ENCODE data around the gene CATSPERE.

Gene CATSPERE, protein sequence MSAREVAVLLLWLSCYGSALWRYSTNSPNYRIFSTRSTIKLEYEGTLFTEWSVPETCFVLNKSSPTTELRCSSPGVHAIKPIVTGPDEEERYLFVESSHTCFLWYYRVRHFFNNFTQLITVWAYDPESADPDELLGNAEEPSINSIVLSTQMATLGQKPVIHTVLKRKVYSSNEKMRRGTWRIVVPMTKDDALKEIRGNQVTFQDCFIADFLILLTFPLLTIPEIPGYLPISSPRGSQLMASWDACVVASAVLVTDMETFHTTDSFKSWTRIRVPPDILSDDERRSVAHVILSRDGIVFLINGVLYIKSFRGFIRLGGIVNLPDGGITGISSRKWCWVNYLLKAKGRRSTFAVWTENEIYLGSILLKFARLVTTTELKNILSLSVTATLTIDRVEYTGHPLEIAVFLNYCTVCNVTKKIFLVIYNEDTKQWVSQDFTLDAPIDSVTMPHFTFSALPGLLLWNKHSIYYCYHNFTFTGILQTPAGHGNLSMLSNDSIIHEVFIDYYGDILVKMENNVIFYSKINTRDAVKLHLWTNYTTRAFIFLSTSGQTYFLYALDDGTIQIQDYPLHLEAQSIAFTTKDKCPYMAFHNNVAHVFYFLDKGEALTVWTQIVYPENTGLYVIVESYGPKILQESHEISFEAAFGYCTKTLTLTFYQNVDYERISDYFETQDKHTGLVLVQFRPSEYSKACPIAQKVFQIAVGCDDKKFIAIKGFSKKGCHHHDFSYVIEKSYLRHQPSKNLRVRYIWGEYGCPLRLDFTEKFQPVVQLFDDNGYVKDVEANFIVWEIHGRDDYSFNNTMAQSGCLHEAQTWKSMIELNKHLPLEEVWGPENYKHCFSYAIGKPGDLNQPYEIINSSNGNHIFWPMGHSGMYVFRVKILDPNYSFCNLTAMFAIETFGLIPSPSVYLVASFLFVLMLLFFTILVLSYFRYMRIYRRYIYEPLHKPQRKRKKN

DNA sequence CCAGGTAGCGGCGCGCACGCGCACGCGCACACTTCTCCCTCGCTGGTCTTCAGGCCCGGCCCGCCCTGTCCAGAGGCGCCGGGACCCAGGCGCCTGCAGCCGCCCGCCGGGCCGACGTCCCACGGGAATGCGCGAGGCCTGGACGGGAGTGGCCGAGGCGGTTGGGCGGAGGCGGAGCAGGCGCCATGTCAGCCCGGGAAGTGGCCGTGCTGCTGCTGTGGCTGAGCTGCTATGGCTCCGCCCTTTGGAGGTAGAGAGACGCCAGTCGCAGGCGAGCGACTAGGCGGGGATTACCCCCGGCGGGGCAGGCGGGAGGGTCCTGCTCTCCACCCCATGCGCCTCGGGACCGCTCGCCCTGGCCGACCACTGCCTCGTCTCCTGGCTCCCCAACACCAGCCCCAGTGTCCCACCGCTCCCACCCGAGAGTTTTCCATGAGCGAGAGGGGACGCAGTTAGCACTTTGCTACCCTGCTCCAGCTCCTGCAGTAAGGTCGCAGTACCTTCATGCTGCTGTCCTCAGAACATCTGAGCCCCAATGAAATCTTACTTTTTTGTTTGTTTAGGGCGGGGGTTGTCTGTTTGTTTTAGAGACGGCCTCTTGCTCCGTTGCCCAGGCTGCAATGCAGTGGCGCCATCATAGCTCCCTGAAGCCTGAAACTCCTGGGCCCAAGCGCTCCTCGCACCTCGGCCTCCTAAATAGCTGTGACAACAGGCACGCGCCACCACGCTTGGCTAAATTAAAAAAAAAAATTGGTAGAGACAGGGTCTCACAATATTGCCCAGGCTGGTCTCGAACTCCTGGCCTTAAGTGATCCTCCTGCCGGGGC, at the start of gene CATSPERE:
CATSPERE (plus strand) TSS at position 29 of the 827 bp plus-strand sequence; CDS start at position 186, 157 bp downstream.
- peak; percentile 80 for DNase-seq
- Histone ChIP-seq H3K9me2 (replicated peaks; ENCODE audit: insufficient read depth, low read length) (no peaks in the 10 kb centered on the region), H3K4me2 (ENCODE audit: low read depth, low read length) (peak within 1 kb of the TSS; percentile 69), H3K27ac (ENCODE audit: low read length) (peak within 1 kb of the TSS; percentile 34; the same call in 1 of the 2 replicates), H4K20me1 (ENCODE audit: insufficient read depth, low read length) (no peaks in the 10 kb centered on the region), H3K9me3 (replicated peaks; ENCODE audit: insufficient read depth, low read length) (no peaks in the 10 kb centered on the region), H2AFZ (ENCODE audit: low read length) (peak within 1 kb of the TSS; percentile 92), H3F3A (ENCODE audit: insufficient read depth, low read length) (peaks cover 8% of the 10 kb centered on the region), H3K4me3 (ENCODE audit: low read length) (peak within 1 kb of the TSS; percentile 80), H3K9ac (ENCODE audit: low read length) (peak within 1 kb of the TSS; percentile 58; the same call in 1 of the 2 replicates), H3K4me1 (ENCODE audit: low read length) (0 out of 2 replicates have a peak, but pooled peaks cover 5% of the 10 kb centered on the region), H3K27me3 (replicated peaks; ENCODE audit: insufficient read depth, low read length) (no peaks in the 10 kb centered on the region), H3K36me3 (replicated peaks; ENCODE audit: insufficient read depth, low read length) (no peaks in the 10 kb centered on the region), H3K79me2 (ENCODE audit: low read length) (no peaks in the 10 kb centered on the region)
- TF ChIP-seq EZH2phosphoT487 (IDR thresholded peaks at IDR 0.05; ENCODE audit: low read length) (no peak), EZH2 (optimal IDR thresholded peaks at IDR 0.05; ENCODE audit: low read depth, low read length) (no peak)
- TF ChIP-seq, protein P1, sequence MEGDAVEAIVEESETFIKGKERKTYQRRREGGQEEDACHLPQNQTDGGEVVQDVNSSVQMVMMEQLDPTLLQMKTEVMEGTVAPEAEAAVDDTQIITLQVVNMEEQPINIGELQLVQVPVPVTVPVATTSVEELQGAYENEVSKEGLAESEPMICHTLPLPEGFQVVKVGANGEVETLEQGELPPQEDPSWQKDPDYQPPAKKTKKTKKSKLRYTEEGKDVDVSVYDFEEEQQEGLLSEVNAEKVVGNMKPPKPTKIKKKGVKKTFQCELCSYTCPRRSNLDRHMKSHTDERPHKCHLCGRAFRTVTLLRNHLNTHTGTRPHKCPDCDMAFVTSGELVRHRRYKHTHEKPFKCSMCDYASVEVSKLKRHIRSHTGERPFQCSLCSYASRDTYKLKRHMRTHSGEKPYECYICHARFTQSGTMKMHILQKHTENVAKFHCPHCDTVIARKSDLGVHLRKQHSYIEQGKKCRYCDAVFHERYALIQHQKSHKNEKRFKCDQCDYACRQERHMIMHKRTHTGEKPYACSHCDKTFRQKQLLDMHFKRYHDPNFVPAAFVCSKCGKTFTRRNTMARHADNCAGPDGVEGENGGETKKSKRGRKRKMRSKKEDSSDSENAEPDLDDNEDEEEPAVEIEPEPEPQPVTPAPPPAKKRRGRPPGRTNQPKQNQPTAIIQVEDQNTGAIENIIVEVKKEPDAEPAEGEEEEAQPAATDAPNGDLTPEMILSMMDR (IDR thresholded peaks at IDR 0.05; ENCODE audit: low read length) = no peak

DNA sequence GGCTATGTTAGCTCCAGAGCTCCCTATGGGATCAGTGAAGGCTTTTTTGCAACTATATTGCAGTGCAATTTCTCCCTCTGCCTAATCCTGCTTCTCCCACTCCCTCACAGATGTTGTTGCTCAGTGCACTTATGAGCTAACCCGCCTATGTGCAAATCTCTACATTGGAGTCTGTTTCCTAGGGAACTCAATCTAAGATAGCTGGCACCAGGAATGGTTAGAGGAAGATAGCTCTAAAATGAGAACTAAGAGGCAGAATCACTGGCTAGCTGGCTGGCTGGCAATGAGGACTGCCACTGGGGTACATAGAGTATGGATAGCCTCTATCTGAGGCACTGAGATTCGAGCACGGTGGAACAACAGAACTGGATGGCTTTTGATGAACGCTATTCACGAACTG, 48.9 kb upstream of the CATSPERE start:
- Histone ChIP-seq H3K27me3 (replicated peaks; ENCODE audit: insufficient read depth, low read length) (no peaks in the 10 kb centered on the region), H2AFZ (ENCODE audit: low read length) (no peak overlapping the region), H3K4me1 (ENCODE audit: low read length) (peaks cover 29% of the 10 kb centered on the region), H3K79me2 (ENCODE audit: low read length) (no peaks in the 10 kb centered on the region), H3K27ac (ENCODE audit: low read length) (no peak overlapping the region), H3K4me3 (ENCODE audit: low read length) (no peak overlapping the region), H3K9me2 (replicated peaks; ENCODE audit: insufficient read depth, low read length) (no peaks in the 10 kb centered on the region), H3K9me3 (replicated peaks; ENCODE audit: insufficient read depth, low read length) (no peaks in the 10 kb centered on the region), H4K20me1 (ENCODE audit: insufficient read depth, low read length) (no peaks in the 10 kb centered on the region), H3K4me2 (ENCODE audit: low read depth, low read length) (no peak overlapping the region), H3K36me3 (replicated peaks; ENCODE audit: insufficient read depth, low read length) (peaks cover 9% of the 10 kb centered on the region; the same call in 1 of the 2 replicates), H3K9ac (ENCODE audit: low read length) (no peak overlapping the region), H3F3A (ENCODE audit: insufficient read depth, low read length) (peaks cover 28% of the 10 kb centered on the region)
- DNase-seq = no peak
- no peak for TF ChIP-seq EZH2phosphoT487 (IDR thresholded peaks at IDR 0.05; ENCODE audit: low read length)
- TF ChIP-seq EZH2 (optimal IDR thresholded peaks at IDR 0.05; ENCODE audit: low read depth, low read length) = no peak
- TF ChIP-seq, protein P1 (IDR thresholded peaks at IDR 0.05; ENCODE audit: low read length) = no peak

DNA sequence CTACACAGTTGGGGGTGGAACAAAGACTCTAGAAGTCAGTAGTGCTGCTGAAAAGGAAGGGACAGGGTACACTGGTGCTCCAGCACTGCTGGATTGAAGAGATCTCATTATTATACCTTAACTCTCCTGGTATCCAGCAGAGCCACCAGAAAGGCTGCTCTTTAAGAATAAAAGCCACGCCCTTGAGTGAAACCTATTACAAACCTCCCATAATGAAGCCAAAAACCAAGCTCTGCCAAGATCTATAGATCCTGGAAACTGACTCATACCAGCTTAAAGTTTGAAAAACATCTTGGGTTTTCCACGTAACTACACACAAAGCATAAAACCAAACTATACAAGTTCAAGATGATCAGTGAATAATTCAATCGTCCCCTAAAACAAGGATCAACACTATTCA, 47.3 kb upstream of the CATSPERE start:
- H3K4me2 ChIP-seq (ENCODE audit: low read depth, low read length) = no peak overlapping the region
- DNase-seq = no peak
- no peaks in the 10 kb centered on the region for H3K9me3 ChIP-seq (replicated peaks; ENCODE audit: insufficient read depth, low read length)
- H4K20me1 ChIP-seq (ENCODE audit: insufficient read depth, low read length) = no peaks in the 10 kb centered on the region
- H3K36me3 ChIP-seq (replicated peaks; ENCODE audit: insufficient read depth, low read length) = peaks cover 9% of the 10 kb centered on the region; the same call in 1 of the 2 replicates
- H2AFZ ChIP-seq (ENCODE audit: low read length) = no peak overlapping the region
- H3K79me2 ChIP-seq (ENCODE audit: low read length) = no peaks in the 10 kb centered on the region
- no peak overlapping the region for H3K4me3 ChIP-seq (ENCODE audit: low read length)
- no peak overlapping the region for H3K27ac ChIP-seq (ENCODE audit: low read length)
- no peaks in the 10 kb centered on the region for H3K27me3 ChIP-seq (replicated peaks; ENCODE audit: insufficient read depth, low read length)
- no peaks in the 10 kb centered on the region for H3K9me2 ChIP-seq (replicated peaks; ENCODE audit: insufficient read depth, low read length)
- H3F3A ChIP-seq (ENCODE audit: insufficient read depth, low read length) = peaks cover 13% of the 10 kb centered on the region
- TF ChIP-seq EZH2 (optimal IDR thresholded peaks at IDR 0.05; ENCODE audit: low read depth, low read length) = no peak
- TF ChIP-seq, protein P1 (IDR thresholded peaks at IDR 0.05; ENCODE audit: low read length) = no peak
- no peak for TF ChIP-seq EZH2phosphoT487 (IDR thresholded peaks at IDR 0.05; ENCODE audit: low read length)
- H3K9ac ChIP-seq (ENCODE audit: low read length) = no peak overlapping the region
- H3K4me1 ChIP-seq (ENCODE audit: low read length) = peaks cover 15% of the 10 kb centered on the region

Data from MM.1S (cell line).